H1 (cell line): ENCODE results near the gene MAD2L1BP. TPM values are rescaled to one million over a fixed set of nuclear protein-coding genes. Genes with fewer than 3 reads are reported as not detected.

Source experiments
- CTCF ChIA-PET: fragments of 300-600 bp; sonication (Branson Sonifier 250); formaldehyde crosslinking; loops from one replicate; lab custom pipeline; 2021; ENCODE audit not compliant: partially characterized antibody; lab: Charles Lee
- POLR2A ChIA-PET: fragments of 300-600 bp; sonication (Branson Sonifier 250); formaldehyde crosslinking; loops from one replicate; lab custom pipeline; 2021; ENCODE audit warnings: inconsistent platforms; ENCODE audit not compliant: partially characterized antibody; lab: Charles Lee
- DNase-seq, 2 experiments: peaks; one replicate each; pipeline versions ENCODE4 v3.0.0 to v3.0.0-alpha.2; 2010 to 2022; ENCODE audit warnings: low spot score in 2 of 2, low read depth in 1 of 2, mixed read lengths in 1 of 2
- FAIRE-seq: peaks from 2 replicates; lab custom pipeline; 2011; peaks lifted over from hg19 to GRCh38; lab: Jason Lieb, UNC
- H2AFZ ChIP-seq: 2 replicates; pipeline ENCODE4 v1.8.1; 2012; ENCODE audit warnings: low read length, inconsistent platforms
- H2AK5ac ChIP-seq: 2 replicates; pipeline ENCODE4 v1.6.1; 2013; ENCODE audit warnings: low read depth, low read length
- H2BK120ac ChIP-seq: replicated peaks from 2 replicates; pipeline ENCODE3; 2013; ENCODE audit warnings: low read depth, low read length, inconsistent platforms
- H2BK12ac ChIP-seq: 2 replicates; pipeline ENCODE4 v1.6.1; 2013; ENCODE audit warnings: low read depth, low read length
- H2BK15ac ChIP-seq: 2 replicates; pipeline ENCODE4 v1.6.1; 2013; ENCODE audit warnings: low read length
- H2BK20ac ChIP-seq: 2 replicates; pipeline ENCODE4 v1.6.1; 2013; ENCODE audit warnings: low read length
- H2BK5ac ChIP-seq: 2 replicates; pipeline ENCODE4 v1.6.1; 2013; ENCODE audit warnings: low read depth, low read length
- H3K14ac ChIP-seq: 2 replicates; pipeline ENCODE4 v1.6.1; 2013; ENCODE audit warnings: inconsistent platforms; ENCODE audit not compliant: insufficient read length
- H3K18ac ChIP-seq: 2 replicates; pipeline ENCODE4 v1.6.1; 2013; ENCODE audit warnings: low read length; ENCODE audit errors: extremely low read depth
- H3K23ac ChIP-seq: 2 replicates; pipeline ENCODE4 v1.6.1; 2013; ENCODE audit warnings: inconsistent platforms; ENCODE audit not compliant: insufficient read length
- H3K23me2 ChIP-seq: 2 replicates; pipeline ENCODE4 v1.6.1; 2013; ENCODE audit warnings: low read depth, low read length
- H3K27ac ChIP-seq: 2 replicates; pipeline ENCODE4 v1.6.1; 2011; ENCODE audit warnings: low read depth, low read length, inconsistent platforms
- H3K27me3 ChIP-seq, 4 experiments: replicated peaks in 1 of 4; 1 replicate in 1 of 4; 2 replicates in 3 of 4; pipeline versions ENCODE4 v1.6.1 to v1.8.1; 2011 to 2013; ENCODE audit warnings: low read length in 3 of 4, mild to moderate bottlenecking in 3 of 4, inconsistent platforms in 2 of 4, mixed read lengths in 2 of 4, moderate library complexity in 1 of 4; ENCODE audit not compliant: control insufficient read depth in 3 of 4, insufficient read depth in 3 of 4; ENCODE audit errors: extremely low read depth in 1 of 4
- H3K36me3 ChIP-seq, 4 experiments: 2 replicates each; pipeline versions ENCODE4 v1.6.1 to v1.8.1; 2011 to 2013; ENCODE audit warnings: mild to moderate bottlenecking in 4 of 4, low read length in 3 of 4, moderate library complexity in 2 of 4, control low read depth in 1 of 4, inconsistent platforms in 1 of 4; ENCODE audit not compliant: insufficient read depth in 4 of 4, control insufficient read depth in 2 of 4
- H3K4ac ChIP-seq: replicated peaks from 2 replicates; pipeline ENCODE3; 2013; ENCODE audit warnings: low read length, low read depth, mixed read lengths, inconsistent platforms; ENCODE audit not compliant: insufficient read length
- H3K4me1 ChIP-seq, 4 experiments: replicated peaks in 1 of 4; 1 replicate in 1 of 4; 2 replicates in 3 of 4; pipeline versions ENCODE4 v1.6.1 to v1.8.1; 2011 to 2013; ENCODE audit warnings: low read length in 3 of 4, inconsistent platforms in 2 of 4, mixed read lengths in 1 of 4; ENCODE audit not compliant: insufficient read depth in 4 of 4, control insufficient read depth in 3 of 4
- H3K4me2 ChIP-seq, 2 experiments: 2 replicates each; pipeline versions ENCODE4 v1.6.1 to v1.8.1; 2011 to 2013; ENCODE audit warnings: low read depth in 2 of 2, low read length in 2 of 2, control low read depth in 1 of 2, inconsistent platforms in 1 of 2, mild to moderate bottlenecking in 1 of 2; ENCODE audit not compliant: insufficient read depth in 1 of 2
- H3K4me3 ChIP-seq, 4 experiments: fragments of 200-600, 300-600 bp in 1 of 4; sonication (generic), shearing (Covaris generic), sonication (Bioruptor Twin) in 1 of 4; 2 replicates each; pipeline versions ENCODE4 v1.5.1 to v1.8.1; 2011 to 2016; ENCODE audit warnings: low read length in 4 of 4, low read depth in 3 of 4, control low read depth in 2 of 4, inconsistent platforms in 2 of 4, mild to moderate bottlenecking in 2 of 4, mixed read lengths in 1 of 4, moderate library complexity in 1 of 4; ENCODE audit not compliant: insufficient read depth in 2 of 4; ENCODE audit errors: extremely low read depth in 1 of 4
- H3K56ac ChIP-seq: replicated peaks from 2 replicates; pipeline ENCODE3; 2013; ENCODE audit warnings: low read depth, mild to moderate bottlenecking, mixed read lengths, low read length, inconsistent platforms; ENCODE audit not compliant: insufficient read length
- H3K79me1 ChIP-seq: 2 replicates; pipeline ENCODE4 v1.6.1; 2013; ENCODE audit warnings: low read depth, low read length, control low read depth
- H3K79me2 ChIP-seq, 2 experiments: 2 replicates each; pipeline versions ENCODE4 v1.6.1 to v1.8.1; 2012 to 2013; ENCODE audit warnings: low read length in 2 of 2, mild to moderate bottlenecking in 2 of 2, inconsistent platforms in 1 of 2; ENCODE audit not compliant: insufficient read depth in 2 of 2, control insufficient read depth in 1 of 2
- H3K9ac ChIP-seq, 4 experiments: replicated peaks in 1 of 4; 1 replicate in 1 of 4; 2 replicates in 3 of 4; pipeline versions ENCODE4 v1.6.1 to v1.8.1; 2011 to 2013; ENCODE audit warnings: low read depth in 3 of 4, low read length in 3 of 4, control low read depth in 2 of 4, mild to moderate bottlenecking in 2 of 4, moderate library complexity in 2 of 4, inconsistent platforms in 1 of 4; ENCODE audit errors: extremely low read depth in 1 of 4
- H3K9me3 ChIP-seq, 2 experiments: 2 replicates each; pipeline versions ENCODE4 v1.6.1 to v1.8.1; 2012 to 2013; ENCODE audit warnings: mild to moderate bottlenecking in 2 of 2, moderate library complexity in 2 of 2, control low read depth in 1 of 2, inconsistent platforms in 1 of 2, low read depth in 1 of 2, low read length in 1 of 2, mixed read lengths in 1 of 2; ENCODE audit not compliant: insufficient read depth in 2 of 2
- H4K20me1 ChIP-seq, 2 experiments: replicated peaks in 1 of 2; 2 replicates each; pipeline versions ENCODE3 to v1.8.1; 2011 to 2013; ENCODE audit warnings: inconsistent platforms in 2 of 2, low read length in 2 of 2, mild to moderate bottlenecking in 1 of 2; ENCODE audit not compliant: insufficient read depth in 2 of 2, control insufficient read depth in 1 of 2
- H4K5ac ChIP-seq: 2 replicates; pipeline ENCODE4 v1.6.1; 2013; ENCODE audit warnings: low read length, low read depth, mixed read lengths, inconsistent platforms; ENCODE audit not compliant: insufficient read length
- H4K8ac ChIP-seq: 2 replicates; pipeline ENCODE4 v1.8.0; 2013; ENCODE audit warnings: mild to moderate bottlenecking, moderate library complexity, low read length, inconsistent platforms; ENCODE audit not compliant: insufficient read depth; ENCODE audit errors: extremely low read depth
- H4K91ac ChIP-seq: replicated peaks from 2 replicates; pipeline ENCODE3; 2013; ENCODE audit warnings: low read length, mixed read lengths, inconsistent platforms; ENCODE audit not compliant: insufficient read length
- CREB1 ChIP-seq: IDR thresholded peaks from 2 replicates; pipeline ENCODE4 v1.6.1; 2012; ENCODE audit warnings: inconsistent platforms
- CTBP2 ChIP-seq: IDR thresholded peaks from 2 replicates; pipeline ENCODE4 v1.7.0; 2011; ENCODE audit warnings: borderline replicate concordance, mild to moderate bottlenecking, moderate library complexity, mixed read lengths, low read length; ENCODE audit not compliant: insufficient read depth, insufficient read length
- GTF2F1 ChIP-seq: IDR thresholded peaks from 2 replicates; pipeline ENCODE4 v1.6.1; 2012; ENCODE audit warnings: low read depth, low read length, improper control_type of control experiment, borderline replicate concordance
- HDAC2 ChIP-seq, 2 experiments: fragments of 300-600 bp in 1 of 2; sonication (generic) in 1 of 2; IDR thresholded peaks; 2 replicates each; pipeline ENCODE4 v1.6.1; 2011 to 2012; ENCODE audit warnings: low read depth in 2 of 2, low read length in 2 of 2, mild to moderate bottlenecking in 2 of 2, moderate library complexity in 2 of 2, borderline replicate concordance in 1 of 2, inconsistent platforms in 1 of 2
- HDAC6 ChIP-seq: IDR thresholded peaks from one replicate; pipeline ENCODE4 v1.7.1; 2012; ENCODE audit warnings: low read depth, mild to moderate bottlenecking, inconsistent platforms, low read length, moderate library complexity
- KDM4A ChIP-seq: IDR thresholded peaks from one replicate; pipeline ENCODE4 v1.7.1; 2012; ENCODE audit warnings: low read depth, mild to moderate bottlenecking, moderate library complexity, low read length, inconsistent platforms; ENCODE audit not compliant: severe bottlenecking
- PHF8 ChIP-seq: fragments of 200-600 bp; sonication (generic); conservative IDR thresholded peaks from 2 replicates; pipeline ENCODE4 v1.7.1; 2012; ENCODE audit warnings: low read depth, mild to moderate bottlenecking, inconsistent platforms, low read length, moderate library complexity
- SIN3A ChIP-seq, 2 experiments: IDR thresholded peaks in 1 of 2; conservative IDR thresholded peaks in 1 of 2; 2 replicates each; pipeline ENCODE4 v1.6.1; 2011 to 2012; ENCODE audit warnings: low read length in 2 of 2, improper control_type of control experiment in 1 of 2, low read depth in 1 of 2, mild to moderate bottlenecking in 1 of 2
- TAF1 ChIP-seq: IDR thresholded peaks from 2 replicates; pipeline ENCODE4 v1.6.1; 2011; ENCODE audit warnings: mild to moderate bottlenecking, low read depth, low read length
- YY1 ChIP-seq: IDR thresholded peaks from 2 replicates; pipeline ENCODE4 v1.6.1; 2011; ENCODE audit warnings: low read depth, mild to moderate bottlenecking, low read length
- WGBS, 2 experiments: shearing (Covaris generic) in 1 of 2; methylation state at CpG; one replicate each; pipeline versions ENCODE4 v1.1.6 to v1.1.7; 2013 to 2015; ENCODE audit warnings: low lambda C conversion rate in 2 of 2, mixed read lengths in 2 of 2, inconsistent platforms in 1 of 2, low coverage in 1 of 2, missing lambda C conversion rate in 1 of 2; ENCODE audit not compliant: insufficient replicate concordance in 2 of 2, insufficient coverage in 1 of 2, insufficient read length in 1 of 2; ENCODE audit errors: extremely low coverage in 1 of 2, missing lambda C conversion rate in 1 of 2; 5-methylcytosine and 5-hydroxymethylcytosine counted together
- polyA plus RNA-seq, 7 experiments: library from polyadenylated mRNA; depleted of rRNA in 3 of 7; stranded (reverse) in 5 of 7; unstranded in 2 of 7; fragments of >200 nt in 5 of 7; fragments of 200-250 nt in 2 of 7; gene quantifications; 1 replicate in 5 of 7; 2 replicates in 1 of 7; 4 replicates in 1 of 7; pipeline versions ENCODE4 v1.2.1 to v1.2.3, GENCODE V29; 2011 to 2013; ENCODE audit warnings: missing spikeins in 2 of 7, mixed read lengths in 2 of 7
- total RNA-seq: library from RNA; stranded (reverse); fragmentation: NEBNext Ultra II Directional; extraction: Animal tissue kit (Norgen Biotek cat#: 25700); gene quantifications from 2 replicates; pipeline ENCODE4 v1.2.1, GENCODE V29; 2021

Gene MAD2L1BP
- total and polyA plus RNA-seq, 2 of the 8 experiments (the other 6 are each of a cell fraction or from before 2014, with no cell fraction given): 35.5 to 70.0 TPM

GRCh38 chr6:43644940-43645612 is 9.4 kb downstream of the MAD2L1BP start, which contains the start of gene RSPH9:
Gene RSPH9, plus strand, starts transcription at chr6:43645036. Its CDS starts 63 bp downstream, at chr6:43645099.
- peak within 1 kb of the TSS; percentile 67 to 95 for H3K4me2 ChIP-seq
- peak within 1 kb of the TSS; percentile 22 for H2BK120ac ChIP-seq
- H3K36me3 ChIP-seq: peaks cover 6 to 14% (median 11%) of the 10 kb centered on the region in 4 experiments
- DNase-seq: peak; percentile 92 to 96
- H3K27me3 ChIP-seq: no peaks in the 10 kb centered on the region
- H2BK20ac ChIP-seq: no peak within 1 kb of the TSS
- peak within 1 kb of the TSS; percentile 65 for H4K91ac ChIP-seq
- H2BK5ac ChIP-seq: peak within 1 kb of the TSS; percentile 78; the same call in 1 of the 2 replicates
- no peak within 1 kb of the TSS for H2AK5ac ChIP-seq
- 2% methylated on average over 31 of the region's 52 CpGs; no CpG with 5 or more reads in 1 of the 2 experiments for WGBS, 2 experiments
- no peak within 1 kb of the TSS for H3K14ac ChIP-seq
- peaks cover 0 to 5% of the 10 kb centered on the region in 2 experiments; a peak in 1 of 4 replicates for H3K79me2 ChIP-seq
- no peak within 1 kb of the TSS for H3K23ac ChIP-seq
- CTCF ChIA-PET: interaction anchor here (0.7 to 4.5 kb wide), 10 partner anchors 8 to 270 kb away, joined by 3 to 35 read pairs (median 4); partner anchors contain the start of gene MRPS18A
- H3K4me3 ChIP-seq: peak within 1 kb of the TSS; percentile 49 to 71 (median 66)
- no peaks in the 10 kb centered on the region for H3K9me3 ChIP-seq
- FAIRE-seq: no peak
- peak within 1 kb of the TSS; percentile 99 for H3K4ac ChIP-seq
- H3K56ac ChIP-seq: peak within 1 kb of the TSS; percentile 59
- peak within 1 kb of the TSS; percentile 95 for H2AFZ ChIP-seq
- H3K9ac ChIP-seq: peak within 1 kb of the TSS in 2 of 4 experiments; percentile 38 to 46; a peak in 4 of 7 replicates
- H3K27ac ChIP-seq: no peak within 1 kb of the TSS
- 0 out of 2 replicates have a peak, but pooled peaks cover 2% of the 10 kb centered on the region for H3K79me1 ChIP-seq
- peak within 1 kb of the TSS; percentile 89 for H4K5ac ChIP-seq
- no peaks in the 10 kb centered on the region; a peak in 1 of 7 replicates for H3K4me1 ChIP-seq
- no peak within 1 kb of the TSS; the same call in 1 of the 2 replicates for H2BK12ac ChIP-seq
- POLR2A ChIA-PET: interaction anchor here (0.8 to 8.9 kb wide), 13 partner anchors 9 to 434 kb away, joined by 3 to 79 read pairs (median 4); partner anchors contain the start of genes GTPBP2, MAD2L1BP and VEGFA
- H3K23me2 ChIP-seq: peaks cover 3% of the 10 kb centered on the region; the same call in 1 of the 2 replicates
- peak within 1 kb of the TSS; percentile 83 for H4K8ac ChIP-seq
- H3K18ac ChIP-seq: peak within 1 kb of the TSS; percentile 48
- peak within 1 kb of the TSS; percentile 72; the same call in 1 of the 2 replicates for H2BK15ac ChIP-seq
- peaks cover 0 to 3% of the 10 kb centered on the region in 2 experiments for H4K20me1 ChIP-seq
- TF ChIP-seq TAF1 (0 out of 2 replicates have a peak, but pooled peaks have one; percentile 4), YY1 (no peak; the same call in none of the 2 replicates), SIN3A (conservative IDR thresholded peaks at IDR 0.05 in 1 of 2, IDR thresholded peaks at IDR 0.05 in 1 of 2; ENCODE audit: low read depth in 1 of 2, low read length in 2 of 2) (peak; percentile 51 to 87; a peak in 3 of 4 replicates), HDAC2 (IDR thresholded peaks at IDR 0.05; ENCODE audit: borderline replicate concordance in 1 of 2, low read depth in 2 of 2, low read length in 2 of 2) (peak in 1 of 2 experiments; percentile 94; a peak in 1 of 4 replicates), HDAC6 (no peak), GTF2F1 (no peak), CREB1 (peak; percentile 77), PHF8 (no peak), CTBP2 (no peak), KDM4A (peak; percentile 14)
